Neuronal stem cell (in vitro differentiated cells): Measurements from ENCODE around the gene TXNDC11.
A peak's percentile ranks its signal among the peaks of the same experiment; 100 is the strongest.

ENCODE experiments used
- DNase-seq: peaks from one replicate; pipeline ENCODE4 v3.0.0-alpha.2; 2013; ENCODE audit warnings: low spot score
- H2AFZ ChIP-seq: one replicate; pipeline ENCODE4 v1.6.1; 2013; ENCODE audit warnings: mild to moderate bottlenecking, low read length, inconsistent platforms
- H2AK5ac ChIP-seq: 2 replicates; pipeline ENCODE4 v1.6.1; 2013; ENCODE audit warnings: low read depth, mild to moderate bottlenecking, inconsistent platforms, low read length, moderate library complexity, mixed read lengths
- H2BK120ac ChIP-seq: 2 replicates; pipeline ENCODE4 v1.6.1; 2013; ENCODE audit warnings: low read depth, mild to moderate bottlenecking, inconsistent platforms, low read length, moderate library complexity, mixed read lengths
- H2BK12ac ChIP-seq: one replicate; pipeline ENCODE4 v1.6.1; 2013; ENCODE audit warnings: low read length, inconsistent platforms
- H2BK15ac ChIP-seq: 2 replicates; pipeline ENCODE4 v1.6.1; 2013; ENCODE audit warnings: mild to moderate bottlenecking, low read length, inconsistent platforms, mixed read lengths
- H2BK5ac ChIP-seq: one replicate; pipeline ENCODE4 v1.6.1; 2013; ENCODE audit warnings: inconsistent platforms, mild to moderate bottlenecking, low read length, moderate library complexity
- H3K14ac ChIP-seq: one replicate; pipeline ENCODE4 v1.6.1; 2013; ENCODE audit warnings: low read length, inconsistent platforms
- H3K18ac ChIP-seq: 2 replicates; pipeline ENCODE4 v1.6.1; 2013; ENCODE audit warnings: low read length, inconsistent platforms
- H3K23ac ChIP-seq: 2 replicates; pipeline ENCODE4 v1.6.1; 2013; ENCODE audit warnings: low read depth, mild to moderate bottlenecking, mixed read lengths, low read length, inconsistent platforms; ENCODE audit not compliant: poor library complexity
- H3K27ac ChIP-seq: replicated peaks from 3 replicates; pipeline ENCODE4 v1.5.1; 2013; ENCODE audit warnings: low read length, inconsistent platforms
- H3K27me3 ChIP-seq, 3 experiments: 2 replicates each; pipeline ENCODE4 v1.6.1; 2013; ENCODE audit warnings: low read length in 3 of 3, mild to moderate bottlenecking in 2 of 3, inconsistent platforms in 1 of 3, low read depth in 1 of 3, mixed read lengths in 1 of 3, moderate library complexity in 1 of 3; ENCODE audit not compliant: control insufficient read depth in 3 of 3, insufficient read depth in 3 of 3
- H3K36me3 ChIP-seq, 2 donors: replicated peaks in 1 of 2; 2 replicates each; pipeline ENCODE4 v1.6.1; 2013; ENCODE audit warnings: low read length in 2 of 2; ENCODE audit not compliant: control insufficient read depth in 2 of 2, insufficient read depth in 2 of 2
- H3K4ac ChIP-seq: 2 replicates; pipeline ENCODE4 v1.6.1; 2013; ENCODE audit warnings: inconsistent platforms, mild to moderate bottlenecking, low read length, moderate library complexity
- H3K4me1 ChIP-seq, 2 donors: 1 replicate in 1 of 2; 2 replicates in 1 of 2; pipeline ENCODE4 v1.6.1; 2013; ENCODE audit warnings: low read length in 2 of 2, low read depth in 1 of 2; ENCODE audit not compliant: control insufficient read depth in 2 of 2, insufficient read depth in 1 of 2
- H3K4me2 ChIP-seq: one replicate; pipeline ENCODE4 v1.6.1; 2013; ENCODE audit warnings: mild to moderate bottlenecking, low read length, inconsistent platforms; ENCODE audit not compliant: insufficient read depth, poor library complexity, severe bottlenecking
- H3K4me3 ChIP-seq, 2 donors: 2 replicates each; pipeline ENCODE4 v1.5.1; 2013; ENCODE audit warnings: low read length in 2 of 2, mild to moderate bottlenecking in 2 of 2, inconsistent platforms in 1 of 2, moderate library complexity in 1 of 2
- H3K79me1 ChIP-seq: one replicate; pipeline ENCODE4 v1.6.1; 2013; ENCODE audit warnings: low read depth, mild to moderate bottlenecking, inconsistent platforms, low read length, moderate library complexity
- H3K9ac ChIP-seq: one replicate; pipeline ENCODE4 v1.6.1; 2013; ENCODE audit warnings: mild to moderate bottlenecking, low read depth, low read length, inconsistent platforms; ENCODE audit not compliant: poor library complexity
- H3K9me3 ChIP-seq, 2 donors: replicated peaks in 1 of 2; 2 replicates each; pipeline versions ENCODE3 to v1.6.1; 2013; ENCODE audit warnings: low read length in 2 of 2, mild to moderate bottlenecking in 2 of 2, inconsistent platforms in 1 of 2, low read depth in 1 of 2, mixed read lengths in 1 of 2, moderate library complexity in 1 of 2; ENCODE audit not compliant: control insufficient read depth in 2 of 2, insufficient read depth in 1 of 2
- H4K8ac ChIP-seq: one replicate; pipeline ENCODE4 v1.6.1; 2013; ENCODE audit warnings: low read depth, mild to moderate bottlenecking, inconsistent platforms, low read length, moderate library complexity
- H4K91ac ChIP-seq: one replicate; pipeline ENCODE4 v1.6.1; 2013; ENCODE audit warnings: low read length, low read depth, mild to moderate bottlenecking, inconsistent platforms; ENCODE audit not compliant: poor library complexity
- WGBS, 2 donors: extraction: QIAGEN DNeasy Blood & Tissue Kit; methylation state at CpG; one replicate each; pipeline ENCODE4 v1.1.7; 2013; ENCODE audit warnings: missing lambda C conversion rate in 2 of 2, mixed read lengths in 1 of 2; ENCODE audit not compliant: insufficient read length in 2 of 2, insufficient replicate concordance in 1 of 2; ENCODE audit errors: extremely low coverage in 2 of 2; 5-methylcytosine and 5-hydroxymethylcytosine counted together

TXNDC11 gene

DNA sequence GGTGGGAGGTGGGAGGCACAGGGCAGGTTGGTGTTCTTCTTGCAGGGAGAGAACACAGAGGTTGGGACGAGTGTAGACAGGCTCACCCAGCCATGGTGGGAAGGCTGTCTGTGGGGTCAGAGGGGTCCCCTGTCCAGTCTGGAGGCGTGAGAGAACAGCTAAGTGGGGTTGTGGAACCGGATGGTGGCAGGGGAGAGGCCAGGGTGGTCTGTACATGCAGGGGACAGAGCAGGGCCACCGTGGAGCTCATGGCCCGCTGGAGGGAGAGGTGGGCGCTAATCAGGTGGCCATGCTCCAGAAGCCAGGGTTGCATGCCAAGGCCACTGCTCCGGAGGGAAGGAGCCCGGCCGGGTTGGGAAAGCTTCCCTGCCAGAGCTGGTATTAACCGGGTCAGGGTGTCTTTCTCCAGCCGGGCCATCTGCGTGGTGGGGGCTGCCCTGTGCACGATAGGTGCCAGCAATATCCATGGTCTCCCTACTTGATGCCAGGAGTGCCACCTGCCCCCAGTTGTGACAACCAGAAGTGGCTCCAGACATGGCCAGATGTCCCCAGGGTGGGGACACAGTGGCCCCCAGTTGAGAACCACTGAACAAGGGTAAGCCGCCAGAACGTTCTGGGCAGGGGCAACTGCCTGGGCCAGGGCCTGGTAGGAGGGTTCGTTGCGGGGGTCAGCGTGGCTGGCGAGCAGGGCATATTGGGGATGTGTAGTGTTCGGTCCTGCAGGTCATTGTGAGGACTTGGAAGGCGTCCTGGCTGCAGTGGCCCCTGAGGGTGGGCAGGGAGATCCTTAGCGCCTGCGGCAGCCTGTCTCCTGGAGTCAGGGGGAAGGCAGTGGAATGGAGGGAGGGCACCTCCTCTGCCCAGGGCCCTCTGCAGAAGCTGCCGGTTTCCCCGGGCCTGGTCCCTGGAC lies 69.3 kb downstream of the TXNDC11 start:
- Histone ChIP-seq H3K4me2 (no peak overlapping the region), H3K23ac (peak overlapping the region; percentile 58), H4K8ac (no peak overlapping the region), H3K4ac (no peak overlapping the region), H2BK15ac (no peak overlapping the region), H2BK12ac (no peak overlapping the region), H3K4me1 (peaks cover 13 to 22% of the 10 kb centered on the region in 2 donors), H3K9ac (peak overlapping the region; percentile 9), H2BK120ac (no peak overlapping the region), H3K36me3 (peaks cover 34 to 74% of the 10 kb centered on the region in 2 donors), H3K27ac (no peak overlapping the region), H3K79me1 (peaks cover 54% of the 10 kb centered on the region), H3K4me3 (no peak overlapping the region), H4K91ac (no peak overlapping the region), H2AK5ac (no peak overlapping the region), H3K18ac (peak overlapping the region; percentile 67), H3K9me3 (peaks cover 0 to 2% of the 10 kb centered on the region in 2 donors), H3K14ac (no peak overlapping the region), H2BK5ac (peak overlapping the region; percentile 5), H2AFZ (no peak overlapping the region), H3K27me3 (no peaks in the 10 kb centered on the region)
- no peak for DNase-seq
- WGBS, 2 donors, result no CpG with 5 or more reads among the region's 25 CpGs

DNA sequence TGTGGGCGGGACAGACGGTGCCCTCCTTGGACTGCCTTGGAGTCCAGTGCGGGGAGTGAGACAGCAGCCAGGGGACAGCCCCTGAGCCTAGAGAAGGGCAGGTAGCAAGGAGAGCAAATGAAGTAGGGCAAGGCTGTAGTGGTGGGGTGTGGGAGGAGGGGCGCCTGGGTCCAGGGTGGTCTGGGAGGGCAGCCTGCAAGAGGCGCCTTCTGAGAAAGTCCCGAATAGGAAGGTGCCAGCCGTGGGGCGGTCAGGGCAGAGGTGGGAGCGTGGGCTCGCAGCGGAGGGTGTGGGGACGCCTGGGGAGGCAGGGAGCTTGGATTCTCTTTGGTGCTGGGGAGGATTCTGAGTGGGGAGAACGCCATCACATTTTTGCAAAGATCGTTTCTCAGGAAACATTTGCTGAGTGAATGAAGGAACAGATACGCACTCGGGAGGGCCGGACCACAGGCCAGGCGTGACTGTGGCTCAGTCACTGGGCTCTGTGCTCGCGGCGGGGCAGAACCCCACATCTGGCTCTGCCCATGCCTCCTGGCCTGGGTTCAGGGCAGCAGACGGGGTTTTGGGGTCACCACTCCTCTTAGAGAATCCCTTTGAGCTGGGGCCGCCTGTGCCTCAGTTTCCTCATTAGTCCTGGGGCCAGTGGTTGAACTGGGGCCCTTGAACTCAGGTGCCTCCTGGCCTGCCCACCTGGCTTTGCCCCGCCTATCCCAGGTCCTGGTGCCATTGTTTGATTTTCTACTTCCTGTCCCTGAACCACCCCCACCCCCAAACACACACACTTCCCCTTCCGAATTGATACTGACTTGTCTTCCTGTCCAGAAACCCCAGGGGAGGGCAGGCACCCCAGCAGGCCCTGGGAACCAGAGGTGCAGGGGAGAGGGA lies 70.2 kb downstream of the TXNDC11 start:
- H3K27me3 ChIP-seq, result no peaks in the 10 kb centered on the region
- no peak overlapping the region for H4K8ac ChIP-seq
- no peak overlapping the region for H2AK5ac ChIP-seq
- H3K18ac ChIP-seq, result peak overlapping the region; percentile 88
- peaks cover 13 to 26% of the 10 kb centered on the region in 2 donors for H3K4me1 ChIP-seq
- H3K36me3 ChIP-seq, result peaks cover 26 to 65% of the 10 kb centered on the region in 2 donors
- H3K79me1 ChIP-seq, result peaks cover 55% of the 10 kb centered on the region
- H3K9me3 ChIP-seq, result peaks cover 0 to 2% of the 10 kb centered on the region in 2 donors
- no peak for DNase-seq
- H3K9ac ChIP-seq, result peak overlapping the region; percentile 9
- no peak overlapping the region for H2AFZ ChIP-seq
- peak overlapping the region; percentile 96 for H3K14ac ChIP-seq
- no peak overlapping the region for H3K27ac ChIP-seq
- no peak overlapping the region for H3K4ac ChIP-seq
- no peak overlapping the region for H3K4me3 ChIP-seq
- no peak overlapping the region for H3K4me2 ChIP-seq
- H2BK12ac ChIP-seq, result no peak overlapping the region
- peak overlapping the region; percentile 34 for H2BK15ac ChIP-seq
- H2BK5ac ChIP-seq, result peak overlapping the region; percentile 1
- no CpG with 5 or more reads among the region's 25 CpGs for WGBS, 2 donors
- peak overlapping the region; percentile 80 for H3K23ac ChIP-seq
- peak overlapping the region; percentile 65 for H4K91ac ChIP-seq
- no peak overlapping the region for H2BK120ac ChIP-seq

DNA sequence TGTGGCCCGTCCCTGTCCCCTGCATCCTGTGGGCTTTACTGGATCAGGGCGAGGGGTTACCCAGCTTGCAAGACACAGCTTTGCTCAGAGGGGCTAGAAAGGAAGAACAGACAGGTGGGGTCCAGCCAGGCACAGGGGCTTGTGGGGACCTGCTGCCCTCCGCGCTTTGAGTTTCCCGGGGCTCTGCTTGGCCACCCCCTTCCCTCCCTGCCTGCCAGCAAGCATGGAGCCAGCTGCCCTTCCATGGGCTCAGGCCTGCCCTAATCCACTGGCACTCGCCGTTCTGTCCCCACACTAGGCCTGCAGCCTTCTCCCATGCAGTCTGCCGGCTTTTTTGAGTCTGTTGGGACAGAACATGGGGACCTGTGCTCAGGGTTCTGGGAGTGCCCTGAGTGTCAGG lies 71.0 kb downstream of the TXNDC11 start:
- H3K4me3 ChIP-seq, result no peak overlapping the region

More for the DNA sequence above, 71.0 kb downstream of the TXNDC11 start:
- Histone ChIP-seq H2BK12ac (no peak overlapping the region), H4K91ac (peak overlapping the region; percentile 65), H3K18ac (peak overlapping the region; percentile 58), H2BK15ac (no peak overlapping the region), H3K23ac (peak overlapping the region; percentile 23), H3K4me2 (no peak overlapping the region), H2BK120ac (no peak overlapping the region), H3K4me1 (peaks cover 13 to 26% of the 10 kb centered on the region in 2 donors), H3K27ac (no peak overlapping the region), H3K79me1 (peaks cover 52% of the 10 kb centered on the region), H3K36me3 (peaks cover 19 to 57% of the 10 kb centered on the region in 2 donors), H3K27me3 (no peaks in the 10 kb centered on the region), H3K4ac (no peak overlapping the region), H3K14ac (peak overlapping the region; percentile 96), H4K8ac (no peak overlapping the region), H3K9me3 (peaks cover 0 to 2% of the 10 kb centered on the region in 2 donors), H2AFZ (no peak overlapping the region), H2BK5ac (peak overlapping the region; percentile 1), H2AK5ac (no peak overlapping the region), H3K9ac (no peak overlapping the region)
- DNase-seq, result no peak
- WGBS, 2 donors, result no CpG with 5 or more reads among the region's 8 CpGs
